GM21515 (cell line): Measurements from ENCODE around the gene KAZN.

Experiments used
- ATAC-seq: cut with Tn5 transposase; IDR thresholded peaks from one replicate; pipeline ENCODE4 v1.9.1; 2021; ENCODE audit not compliant: unreplicated experiment

Gene KAZN

GRCh38 chr1:14844356-14844755, 245.9 kb downstream of the KAZN start:
- no peak for ATAC-seq

GRCh38 chr1:14844923-14845617, 246.6 kb downstream of the KAZN start:
- no peak for ATAC-seq

- ATAC-seq: no peak
Observed at GRCh38 chr1:14845851-14846250, 247.4 kb downstream of the KAZN start.

- ATAC-seq: no peak
Observed at GRCh38 chr1:14846688-14847087, 248.2 kb downstream of the KAZN start.

GRCh38 chr1:14848203-14848602, 249.7 kb downstream of the KAZN start:
- ATAC-seq: no peak

GRCh38 chr1:14848625-14849024, 250.1 kb downstream of the KAZN start:
- no peak for ATAC-seq

- no peak for ATAC-seq
Observed at GRCh38 chr1:14849038-14849437, 250.6 kb downstream of the KAZN start.

- no peak for ATAC-seq
Observed at GRCh38 chr1:14850563-14850962, 252.1 kb downstream of the KAZN start.

- no peak for ATAC-seq
Observed at GRCh38 chr1:14851760-14852159, 253.3 kb downstream of the KAZN start.

- no peak for ATAC-seq
Observed at GRCh38 chr1:14852291-14852690, 253.8 kb downstream of the KAZN start.

- ATAC-seq: no peak
Observed at GRCh38 chr1:14853518-14853917, 255.0 kb downstream of the KAZN start.

GRCh38 chr1:14855268-14855667, 256.8 kb downstream of the KAZN start:
- no peak for ATAC-seq

- no peak for ATAC-seq
Observed at GRCh38 chr1:14855801-14856200, 257.3 kb downstream of the KAZN start.

- no peak for ATAC-seq
Observed at GRCh38 chr1:14857436-14858195, 259.1 kb downstream of the KAZN start.

- ATAC-seq: no peak
Observed at GRCh38 chr1:14862114-14862771, 263.8 kb downstream of the KAZN start.

- ATAC-seq: no peak
Observed at GRCh38 chr1:14865106-14865505, 266.6 kb downstream of the KAZN start.

GRCh38 chr1:14866911-14867612, 268.6 kb downstream of the KAZN start:
- no peak for ATAC-seq

GRCh38 chr1:14869187-14869586, 270.7 kb downstream of the KAZN start:
- no peak for ATAC-seq

GRCh38 chr1:14871218-14871970, 272.9 kb downstream of the KAZN start:
- ATAC-seq: no peak

- ATAC-seq: no peak
Observed at GRCh38 chr1:14872762-14873161, 274.3 kb downstream of the KAZN start.

- no peak for ATAC-seq
Observed at GRCh38 chr1:14873677-14874076, 275.2 kb downstream of the KAZN start.
